GM12878 (cell line): ENCODE measurements around the gene RPS8. TPM values are rescaled to one million over a fixed set of nuclear protein-coding genes. Genes with fewer than 3 reads are reported as not detected.

ENCODE experiments used
- ATAC-seq: fragments of 200-7000 bp; cut with Tn5 transposase; 3 replicates; pipeline ENCODE4 v1.9.1; 2020; ENCODE audit warnings: mild to moderate bottlenecking, moderate library complexity
- BruUV-seq: library from RNA; stranded (reverse); fragments of 400-500 nt; replicated peaks from 2 replicates; lab custom pipeline; 2021; lab: Mats Ljungman, UMichigan
- CTCF ChIA-PET: fragments of 300-600 bp; sonication (Branson Sonifier 250); formaldehyde crosslinking; extraction: SDS; loops from one replicate; lab custom pipeline; 2021; ENCODE audit warnings: inconsistent platforms; lab: Yijun Ruan, JAX
- POLR2A ChIA-PET: fragments of 350-600 bp; formaldehyde crosslinking; extraction: SDS; loops from one replicate; lab custom pipeline; 2021; ENCODE audit warnings: inconsistent platforms; lab: Charles Lee
- RAD21 ChIA-PET: fragments of 300-600 bp; sonication (Branson Sonifier 250); formaldehyde crosslinking; loops from one replicate; lab custom pipeline; 2023; ENCODE audit warnings: antibody characterized with exemption; ENCODE audit not compliant: unreplicated experiment; lab: Charles Lee
- SMC1A ChIA-PET: fragments of 300-600 bp; sonication (Branson Sonifier 250); formaldehyde crosslinking; loops from one replicate; lab custom pipeline; 2023; ENCODE audit not compliant: unreplicated experiment, uncharacterized antibody; lab: Charles Lee
- DNase-seq: peaks from one replicate; pipeline ENCODE4 v3.0.0-alpha.2; 2011; ENCODE audit warnings: low read depth, low spot score
- FAIRE-seq: peaks from 3 replicates; lab custom pipeline; 2011; peaks lifted over from hg19 to GRCh38; lab: Jason Lieb, UNC
- H2AFZ ChIP-seq: 2 replicates; pipeline ENCODE4 v1.6.0; 2011; ENCODE audit warnings: low read depth, low read length, control low read depth; ENCODE audit not compliant: control insufficient read depth
- H3K27ac ChIP-seq: 2 replicates; pipeline ENCODE4 v1.5.1; 2011; ENCODE audit warnings: control low read depth; ENCODE audit not compliant: control insufficient read depth, insufficient read depth
- H3K27me3 ChIP-seq, 2 experiments: replicated peaks in 1 of 2; 2 replicates each; pipeline versions ENCODE4 v1.6.0 to v1.6.1; 2011; ENCODE audit warnings: low read length in 1 of 2; ENCODE audit not compliant: control insufficient read depth in 2 of 2, insufficient read depth in 2 of 2
- H3K36me3 ChIP-seq, 2 experiments: 2 replicates each; pipeline ENCODE4 v1.5.1; 2011; ENCODE audit warnings: low read length in 1 of 2; ENCODE audit not compliant: control insufficient read depth in 2 of 2, insufficient read depth in 2 of 2
- H3K4me1 ChIP-seq: 2 replicates; pipeline ENCODE4 v1.6.1; 2011; ENCODE audit warnings: mild to moderate bottlenecking, low read length, moderate library complexity, mixed read lengths; ENCODE audit not compliant: control insufficient read depth, insufficient read depth
- H3K4me2 ChIP-seq: 2 replicates; pipeline ENCODE4 v1.6.0; 2011; ENCODE audit warnings: control low read depth; ENCODE audit not compliant: control insufficient read depth, insufficient read depth
- H3K4me3 ChIP-seq: fragments of 200-600 bp; sonication (generic); 2 replicates; pipeline ENCODE4 v1.5.1; 2016
- H3K79me2 ChIP-seq: 2 replicates; pipeline ENCODE4 v1.6.0; 2011; ENCODE audit warnings: low read length; ENCODE audit not compliant: control insufficient read depth, insufficient read depth
- H3K9ac ChIP-seq: 2 replicates; pipeline ENCODE4 v1.8.0; 2011; ENCODE audit warnings: low read length, control low read depth, mixed read lengths; ENCODE audit not compliant: control insufficient read depth, insufficient read depth
- H3K9me3 ChIP-seq: replicated peaks from 3 replicates; pipeline ENCODE4 v1.5.1; 2011; ENCODE audit warnings: mild to moderate bottlenecking, low read length; ENCODE audit not compliant: control insufficient read depth, insufficient read depth
- H4K20me1 ChIP-seq: 2 replicates; pipeline ENCODE4 v1.6.0; 2011; ENCODE audit not compliant: control insufficient read depth, insufficient read depth
- ATF2 ChIP-seq: IDR thresholded peaks from 2 replicates; pipeline ENCODE4 v1.6.1; 2012; ENCODE audit warnings: low read length, inconsistent platforms
- CBX5 ChIP-seq: sonication (generic); IDR thresholded peaks from 2 replicates; pipeline ENCODE4 v1.6.1; 2016; ENCODE audit warnings: low read depth, moderate library complexity, mild to moderate bottlenecking, inconsistent platforms
- CUX1 ChIP-seq: IDR thresholded peaks from 2 replicates; pipeline ENCODE4 v1.6.1; 2012; ENCODE audit warnings: improper control_type of control experiment, low read depth, low read length; ENCODE audit not compliant: insufficient replicate concordance
- KLF5 ChIP-seq: fragments of 450-650 bp; IDR thresholded peaks from 2 replicates; pipeline ENCODE4 v1.6.1; 2014; ENCODE audit warnings: mild to moderate bottlenecking; ENCODE audit not compliant: partially characterized antibody
- MTA3 ChIP-seq: IDR thresholded peaks from 2 replicates; pipeline ENCODE4 v1.6.1; 2012; ENCODE audit warnings: low read length, inconsistent platforms, borderline replicate concordance
- NFYB ChIP-seq: IDR thresholded peaks from 2 replicates; pipeline ENCODE4 v1.6.1; 2011; ENCODE audit warnings: low read depth, mild to moderate bottlenecking, low read length, improper control_type of control experiment, moderate library complexity; ENCODE audit not compliant: insufficient read depth
- RBBP5 ChIP-seq: fragments of 200-600 bp; sonication (generic); conservative IDR thresholded peaks from 2 replicates; pipeline ENCODE4 v1.6.1; 2016
- SKIL ChIP-seq: fragments of 450-650 bp; IDR thresholded peaks from 2 replicates; pipeline ENCODE4 v1.6.1; 2017; ENCODE audit warnings: mild to moderate bottlenecking, low read depth, inconsistent platforms; ENCODE audit not compliant: poor library complexity, severe bottlenecking
- SMAD1 ChIP-seq: fragments of 450-650 bp; IDR thresholded peaks from 2 replicates; pipeline ENCODE4 v1.6.1; 2018; ENCODE audit warnings: mild to moderate bottlenecking, low read depth; ENCODE audit not compliant: partially characterized antibody
- TCF7 ChIP-seq: IDR thresholded peaks from 2 replicates; pipeline ENCODE4 v1.6.1; 2014; ENCODE audit warnings: antibody characterized with exemption, borderline replicate concordance
- USF1 ChIP-seq: IDR thresholded peaks from 2 replicates; pipeline ENCODE4 v1.6.1; 2011; ENCODE audit warnings: borderline replicate concordance, low read depth, mild to moderate bottlenecking, moderate library complexity, mixed read lengths, low read length; ENCODE audit not compliant: insufficient read depth; ENCODE audit errors: extremely low read length
- WGBS: methylation state at CpG from one replicate; pipeline ENCODE4 v1.1.6; 2016; ENCODE audit warnings: low lambda C conversion rate; ENCODE audit not compliant: insufficient replicate concordance, insufficient coverage; ENCODE audit errors: missing lambda C conversion rate; 5-methylcytosine and 5-hydroxymethylcytosine counted together
- in situ Hi-C: fragments of 300-500 bp; cut with MboI; formaldehyde crosslinking; loops from 9 replicates; pipeline ENCODE4 v1.14.3; 2018; ENCODE audit warnings: mixed read lengths
- intact Hi-C: fragments of 100-400 bp; cut with micrococcal nuclease; formaldehyde crosslinking; loops from one replicate; pipeline ENCODE4 v1.14.2; 2022; ENCODE audit not compliant: unreplicated experiment
- polyA plus RNA-seq, 11 experiments: library from polyadenylated mRNA; depleted of rRNA in 4 of 11; unstranded in 6 of 11; stranded (reverse) in 5 of 11; fragments of >200 nt; fragmentation: Nextera tagmentation in 4 of 11; fragmentation: Illumina TruSeq in 1 of 11; extraction: Ambion mirVana in 4 of 11; extraction: Trizol in 1 of 11; gene quantifications; 1 replicate in 1 of 11; 2 replicates in 10 of 11; pipeline versions ENCODE4 v1.2.1 to v1.2.3, GENCODE V29; 2011 to 2016; ENCODE audit warnings: inconsistent platforms in 2 of 11, missing spikeins in 2 of 11, low read depth in 1 of 11
- total RNA-seq, 4 experiments: library from RNA; depleted of rRNA in 3 of 4; stranded (reverse); fragments of >200 nt in 3 of 4; fragmentation: Illumina TruSeq in 1 of 4; extraction: Trizol in 1 of 4; gene quantifications; 2 replicates each; pipeline versions ENCODE4 v1.2.1 to v1.2.3, GENCODE V29; 2013 to 2021

RPS8 gene
- total and polyA plus RNA-seq, 10 of the 15 experiments (the other 5 are each of a cell fraction or from before 2014, with no cell fraction given): 1,296 to 3,461 (median 2,877) TPM

GRCh38 chr1:44730741-44731512 lies 44.4 kb upstream of the RPS8 start, which contains the start of gene RNU5D-1:
Gene RNU5D-1, minus strand, starts transcription at chr1:44731170.
- SMC1A ChIA-PET: interaction anchor here (0.6 to 7.8 kb wide), 15 partner anchors 9 to 1032 kb away, joined by 3 to 73 read pairs (median 6); partner anchors contain the start of gene RPS8
- Histone ChIP-seq H3K9ac (peak within 1 kb of the TSS; percentile 83), H3K4me1 (peaks cover 14% of the 10 kb centered on the region), H2AFZ (peak within 1 kb of the TSS; percentile 92), H4K20me1 (no peaks in the 10 kb centered on the region), H3K27ac (peak within 1 kb of the TSS; percentile 100), H3K79me2 (no peaks in the 10 kb centered on the region), H3K4me3 (peak within 1 kb of the TSS; percentile 47; the same call in 1 of the 2 replicates), H3K27me3 (no peaks in the 10 kb centered on the region), H3K36me3 (no peaks in the 10 kb centered on the region), H3K9me3 (no peaks in the 10 kb centered on the region), H3K4me2 (peak within 1 kb of the TSS; percentile 77)
- RAD21 ChIA-PET: interaction anchor here (0.7 to 4.2 kb wide), 24 partner anchors 9 to 1081 kb away, joined by 3 to 48 read pairs (median 4); partner anchors contain the start of genes ARMH1, BEST4, BTBD19 and HECTD3
- FAIRE-seq: peak; percentile 85
- DNase-seq: peak; percentile 98
- in situ Hi-C loops: loop anchor here (5.0 to 10.0 kb wide), 2 partner anchors 76 to 764 kb away; partner anchors contain the start of genes BTBD19, DYNLT4 and TESK2
- WGBS: 1% methylated on average over 19 of the region's 19 CpGs
- CTCF ChIA-PET: interaction anchor here (0.6 to 8.9 kb wide), 33 partner anchors 9 to 853 kb away, joined by 3 to 175 read pairs (median 5); partner anchors contain the start of genes ARMH1, BTBD19, CCDC163 and HECTD3
- BruUV-seq: TSS peak; percentile 100
- ATAC-seq: peak; percentile 87
- POLR2A ChIA-PET: interaction anchor here (0.6 to 6.6 kb wide), 21 partner anchors 9 to 852 kb away, joined by 3 to 110 read pairs (median 4); partner anchors contain the start of genes BTBD19, HECTD3, PLK3 and RPS8
- intact Hi-C loops: loop anchor here (1.0 to 5.0 kb wide), 4 partner anchors 10 to 281 kb away; partner anchors contain the start of genes HECTD3 and UROD
- TF ChIP-seq SKIL: peak; percentile 88
- no peak for TF ChIP-seq USF1
- peak; percentile 99 for TF ChIP-seq ATF2
- TF ChIP-seq CUX1: no peak
- peak; percentile 72; the same call in 1 of the 2 replicates for TF ChIP-seq CBX5
- no peak for TF ChIP-seq RBBP5
- TF ChIP-seq TCF7: no peak; the same call in none of the 2 replicates
- TF ChIP-seq SMAD1: peak; percentile 99
- peak; percentile 89 for TF ChIP-seq KLF5
- peak; percentile 100 for TF ChIP-seq MTA3
- TF ChIP-seq NFYB: no peak
